ENCODE results near the gene PRUNE1. TPM values are rescaled to one million over a fixed set of nuclear protein-coding genes. Genes with fewer than 3 reads are reported as not detected.

PRUNE1 gene
- total RNA-seq, 4 donors from 2014 or later: 16.5 to 24.2 (median 20.4) TPM

- no peak for DNase-seq (ENCODE audit: low spot score in 2 of 2)
- H3K9me3 ChIP-seq: no peaks in the 10 kb centered on the region
- no peak overlapping the region for H3K27ac ChIP-seq
- peaks cover 57% of the 10 kb centered on the region for H3K36me3 ChIP-seq
- H3K4me3 ChIP-seq: no peak overlapping the region
- H3K27me3 ChIP-seq: no peaks in the 10 kb centered on the region
- 88% methylated on average over 2 of the region's 2 CpGs for WGBS
- peaks cover 43% of the 10 kb centered on the region for H3K4me1 ChIP-seq
- TF ChIP-seq POLR2AphosphoS5 (IDR thresholded peaks at IDR 0.05) (no peak), EP300 (IDR thresholded peaks at IDR 0.05) (no peak), POLR2A (IDR thresholded peaks at IDR 0.05) (no peak)
- TF ChIP-seq, protein P1, sequence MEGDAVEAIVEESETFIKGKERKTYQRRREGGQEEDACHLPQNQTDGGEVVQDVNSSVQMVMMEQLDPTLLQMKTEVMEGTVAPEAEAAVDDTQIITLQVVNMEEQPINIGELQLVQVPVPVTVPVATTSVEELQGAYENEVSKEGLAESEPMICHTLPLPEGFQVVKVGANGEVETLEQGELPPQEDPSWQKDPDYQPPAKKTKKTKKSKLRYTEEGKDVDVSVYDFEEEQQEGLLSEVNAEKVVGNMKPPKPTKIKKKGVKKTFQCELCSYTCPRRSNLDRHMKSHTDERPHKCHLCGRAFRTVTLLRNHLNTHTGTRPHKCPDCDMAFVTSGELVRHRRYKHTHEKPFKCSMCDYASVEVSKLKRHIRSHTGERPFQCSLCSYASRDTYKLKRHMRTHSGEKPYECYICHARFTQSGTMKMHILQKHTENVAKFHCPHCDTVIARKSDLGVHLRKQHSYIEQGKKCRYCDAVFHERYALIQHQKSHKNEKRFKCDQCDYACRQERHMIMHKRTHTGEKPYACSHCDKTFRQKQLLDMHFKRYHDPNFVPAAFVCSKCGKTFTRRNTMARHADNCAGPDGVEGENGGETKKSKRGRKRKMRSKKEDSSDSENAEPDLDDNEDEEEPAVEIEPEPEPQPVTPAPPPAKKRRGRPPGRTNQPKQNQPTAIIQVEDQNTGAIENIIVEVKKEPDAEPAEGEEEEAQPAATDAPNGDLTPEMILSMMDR (IDR thresholded peaks at IDR 0.05): no peak
Measured at GRCh38 chr1:150999926-151000325, 8.3 kb upstream of the PRUNE1 start.

GRCh38 chr1:151000408-151000807 is 7.8 kb upstream of the PRUNE1 start:
- Histone ChIP-seq H3K4me1 (peaks cover 43% of the 10 kb centered on the region), H3K36me3 (peaks cover 57% of the 10 kb centered on the region), H3K27me3 (no peaks in the 10 kb centered on the region), H3K9me3 (no peaks in the 10 kb centered on the region), H3K27ac (no peak overlapping the region), H3K4me3 (no peak overlapping the region)
- TF ChIP-seq, protein P1 (IDR thresholded peaks at IDR 0.05): no peak
- TF ChIP-seq POLR2A (IDR thresholded peaks at IDR 0.05) (no peak), EP300 (IDR thresholded peaks at IDR 0.05) (no peak), POLR2AphosphoS5 (IDR thresholded peaks at IDR 0.05) (no peak)
- DNase-seq (ENCODE audit: low spot score in 2 of 2): no peak
- whole genome bisulfite sequencing: 93% methylated on average over 3 of the region's 3 CpGs

- no peak for DNase-seq (ENCODE audit: low spot score in 2 of 2)
- Histone ChIP-seq H3K4me1 (peaks cover 43% of the 10 kb centered on the region), H3K27ac (no peak overlapping the region), H3K4me3 (no peak overlapping the region), H3K36me3 (peaks cover 57% of the 10 kb centered on the region), H3K27me3 (no peaks in the 10 kb centered on the region), H3K9me3 (no peaks in the 10 kb centered on the region)
- WGBS: 65% methylated on average over 4 of the region's 4 CpGs
- no peak for TF ChIP-seq POLR2A (IDR thresholded peaks at IDR 0.05)
- TF ChIP-seq POLR2AphosphoS5 (IDR thresholded peaks at IDR 0.05): no peak
- TF ChIP-seq EP300 (IDR thresholded peaks at IDR 0.05): no peak
- TF ChIP-seq, protein P1 (IDR thresholded peaks at IDR 0.05): no peak
Measured at GRCh38 chr1:151001602-151002001, 6.6 kb upstream of the PRUNE1 start.

DNA sequence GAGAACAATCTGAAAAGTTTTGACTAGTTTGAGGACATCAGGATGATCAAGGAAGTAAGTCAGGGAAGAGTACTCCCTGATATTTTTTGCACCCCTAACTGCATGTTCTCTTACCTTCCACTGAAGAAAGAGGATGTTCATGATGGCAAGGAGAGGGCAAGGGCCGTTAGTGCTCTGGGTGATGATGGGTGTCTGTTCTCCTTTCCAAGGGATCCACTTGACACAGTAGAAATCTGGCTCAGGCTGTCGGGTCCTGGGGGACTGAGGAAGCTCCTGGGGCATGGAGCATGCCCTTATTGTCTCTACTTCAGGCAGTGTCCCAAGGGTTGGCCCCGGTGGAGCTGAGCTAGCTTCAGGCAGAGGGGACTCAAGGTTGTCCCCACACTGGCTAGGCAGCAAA is 6.2 kb upstream of the PRUNE1 start:
- no peak for DNase-seq (ENCODE audit: low spot score in 2 of 2)
- Histone ChIP-seq H3K4me3 (no peak overlapping the region), H3K36me3 (peaks cover 54% of the 10 kb centered on the region), H3K27ac (no peak overlapping the region), H3K4me1 (peaks cover 46% of the 10 kb centered on the region), H3K27me3 (no peaks in the 10 kb centered on the region), H3K9me3 (no peaks in the 10 kb centered on the region)
- 67% methylated on average over 2 of the region's 3 CpGs for WGBS
- TF ChIP-seq POLR2AphosphoS5 (IDR thresholded peaks at IDR 0.05) (no peak), EP300 (IDR thresholded peaks at IDR 0.05) (no peak), POLR2A (IDR thresholded peaks at IDR 0.05) (no peak)
- TF ChIP-seq, protein P1 (IDR thresholded peaks at IDR 0.05): no peak

DNA sequence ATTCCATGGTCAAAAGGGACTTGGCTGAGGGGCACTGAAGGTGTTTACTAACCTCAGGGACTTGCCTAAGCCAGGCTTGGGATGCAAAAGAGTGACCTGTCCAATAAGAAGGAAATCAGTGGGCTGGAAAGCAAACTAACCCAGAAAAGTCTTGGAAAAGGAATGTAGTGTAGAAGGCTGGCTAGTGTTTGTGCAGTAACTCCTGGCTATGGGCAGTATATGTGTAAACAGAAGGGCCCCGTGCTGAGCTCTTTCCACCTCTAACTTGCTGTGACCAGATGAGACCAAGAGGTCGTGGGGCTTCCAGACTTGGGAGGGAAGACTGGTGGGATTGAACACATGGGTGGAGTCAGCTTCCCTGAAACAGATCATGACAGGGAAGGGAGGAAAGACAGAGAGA is 5.6 kb upstream of the PRUNE1 start:
- Histone ChIP-seq H3K4me1 (peaks cover 52% of the 10 kb centered on the region), H3K9me3 (no peaks in the 10 kb centered on the region), H3K27ac (no peak overlapping the region), H3K27me3 (no peaks in the 10 kb centered on the region), H3K4me3 (peak overlapping the region; percentile 10), H3K36me3 (peaks cover 48% of the 10 kb centered on the region)
- no peak for TF ChIP-seq EP300 (IDR thresholded peaks at IDR 0.05)
- TF ChIP-seq POLR2AphosphoS5 (IDR thresholded peaks at IDR 0.05): no peak
- TF ChIP-seq, protein P1 (IDR thresholded peaks at IDR 0.05): no peak
- no peak for TF ChIP-seq POLR2A (IDR thresholded peaks at IDR 0.05)
- no peak for DNase-seq (ENCODE audit: low spot score in 2 of 2)
- WGBS: 53% methylated on average over 2 of the region's 2 CpGs
